ENCODE results near the gene NFASC. TPM values are rescaled to one million over a fixed set of nuclear protein-coding genes. Genes with fewer than 3 reads are reported as not detected.

NFASC gene
- total and polyA plus RNA-seq, 4 donors = 0.23 to 5.4 (median 1.9) TPM

DNA sequence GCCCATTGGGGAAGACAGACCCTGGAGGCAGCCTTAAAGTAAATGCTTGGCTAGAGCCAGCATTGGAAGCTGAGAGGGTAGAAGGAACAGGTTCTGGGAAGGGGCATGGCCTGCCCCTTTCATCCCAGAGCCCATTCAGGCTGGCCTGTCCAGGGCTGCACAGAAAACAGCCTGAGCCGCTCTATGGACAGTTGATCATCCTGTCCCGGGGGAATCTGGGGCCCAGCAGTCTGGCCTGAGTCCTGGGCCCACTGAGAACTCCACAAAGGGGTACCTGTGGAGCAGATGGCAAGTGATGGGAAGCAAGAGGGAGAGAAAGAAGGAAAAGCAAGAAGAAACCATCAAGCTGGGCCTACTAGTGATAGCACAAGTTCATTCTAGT, 200.4 kb downstream of the NFASC start:
- no peak overlapping the region for H3K27ac ChIP-seq (ENCODE audit: low read depth in 1 of 2, low read length in 2 of 2)
- no peaks in the 10 kb centered on the region for H3K27me3 ChIP-seq (ENCODE audit: control insufficient read depth in 4 of 4, insufficient read depth in 4 of 4, low read length in 3 of 4)
- no peaks in the 10 kb centered on the region for H3K9me3 ChIP-seq (ENCODE audit: control insufficient read depth in 4 of 4, low read length in 3 of 4)
- H3K36me3 ChIP-seq (ENCODE audit: control insufficient read depth in 4 of 4, insufficient read depth in 3 of 4, low read depth in 1 of 4, low read length in 3 of 4) = no peaks in the 10 kb centered on the region
- no peak overlapping the region for H3K9ac ChIP-seq (ENCODE audit: low read depth in 1 of 2, low read length in 2 of 2)
- 99% methylated on average over 2 of the region's 2 CpGs for WGBS
- no peak for TF ChIP-seq RXRA (IDR thresholded peaks at IDR 0.05)
- no peak for TF ChIP-seq HNF4G (IDR thresholded peaks at IDR 0.05)
- TF ChIP-seq JUND (IDR thresholded peaks at IDR 0.05) = no peak
- H3K4me3 ChIP-seq (ENCODE audit: low read depth in 1 of 3, low read length in 3 of 3) = no peak overlapping the region
- DNase-seq (ENCODE audit: low spot score) = no peak
- H3K4me1 ChIP-seq (ENCODE audit: control insufficient read depth in 4 of 4, insufficient read depth in 4 of 4, low read length in 3 of 4) = no peaks in the 10 kb centered on the region

DNA sequence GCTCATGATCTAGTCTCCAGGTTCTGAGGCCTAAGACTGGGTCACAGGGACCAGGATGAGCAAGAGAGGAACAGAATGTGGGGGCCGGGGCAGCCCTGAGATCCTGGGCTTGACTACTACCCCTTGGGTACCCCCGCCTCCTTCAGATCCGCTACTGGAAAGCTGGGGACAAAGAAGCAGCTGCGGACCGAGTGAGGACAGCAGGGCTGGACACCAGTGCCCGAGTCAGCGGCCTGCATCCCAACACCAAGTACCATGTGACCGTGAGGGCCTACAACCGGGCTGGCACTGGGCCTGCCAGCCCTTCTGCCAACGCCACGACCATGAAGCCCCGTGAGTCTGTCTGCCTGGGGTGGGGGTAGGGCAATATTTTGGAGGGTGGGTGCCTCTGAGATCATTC, 201.1 kb downstream of the NFASC start:
- Histone ChIP-seq H3K36me3 (ENCODE audit: control insufficient read depth in 4 of 4, insufficient read depth in 3 of 4, low read depth in 1 of 4, low read length in 3 of 4) (no peaks in the 10 kb centered on the region), H3K27me3 (ENCODE audit: control insufficient read depth in 4 of 4, insufficient read depth in 4 of 4, low read length in 3 of 4) (no peaks in the 10 kb centered on the region), H3K27ac (ENCODE audit: low read depth in 1 of 2, low read length in 2 of 2) (no peak overlapping the region), H3K4me1 (ENCODE audit: control insufficient read depth in 4 of 4, insufficient read depth in 4 of 4, low read length in 3 of 4) (no peaks in the 10 kb centered on the region), H3K4me3 (ENCODE audit: low read depth in 1 of 3, low read length in 3 of 3) (no peak overlapping the region), H3K9ac (ENCODE audit: low read depth in 1 of 2, low read length in 2 of 2) (no peak overlapping the region), H3K9me3 (ENCODE audit: control insufficient read depth in 4 of 4, low read length in 3 of 4) (no peaks in the 10 kb centered on the region)
- no peak for DNase-seq (ENCODE audit: low spot score)
- no peak for TF ChIP-seq CTCF (IDR thresholded peaks at IDR 0.05; ENCODE audit: low read depth, low read length, missing input control)
- no peak for TF ChIP-seq RAD21 (IDR thresholded peaks at IDR 0.05)
- WGBS = 92% methylated on average over 12 of the region's 12 CpGs

DNA sequence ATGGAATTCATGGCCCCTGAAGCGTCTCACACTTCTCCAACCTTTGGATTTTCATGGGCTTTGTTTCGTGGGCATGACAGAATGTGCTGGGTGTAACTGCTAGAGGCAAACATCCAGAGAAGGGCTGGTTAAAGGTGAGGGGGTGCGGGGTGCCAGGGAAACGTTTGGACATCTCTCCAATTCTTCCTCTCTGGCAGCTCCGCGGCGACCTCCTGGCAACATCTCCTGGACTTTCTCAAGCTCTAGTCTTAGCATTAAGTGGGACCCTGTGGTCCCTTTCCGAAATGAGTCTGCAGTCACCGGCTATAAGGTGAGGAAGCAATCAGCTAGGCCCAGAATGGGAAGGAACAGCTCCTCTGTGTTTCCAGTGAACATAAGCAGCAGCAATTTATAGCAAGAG, 201.6 kb downstream of the NFASC start:
- Histone ChIP-seq H3K27ac (ENCODE audit: low read depth in 1 of 2, low read length in 2 of 2) (no peak overlapping the region), H3K9me3 (ENCODE audit: control insufficient read depth in 4 of 4, low read length in 3 of 4) (no peaks in the 10 kb centered on the region), H3K4me1 (ENCODE audit: control insufficient read depth in 4 of 4, insufficient read depth in 4 of 4, low read length in 3 of 4) (no peaks in the 10 kb centered on the region), H3K9ac (ENCODE audit: low read depth in 1 of 2, low read length in 2 of 2) (no peak overlapping the region), H3K36me3 (ENCODE audit: control insufficient read depth in 4 of 4, insufficient read depth in 3 of 4, low read depth in 1 of 4, low read length in 3 of 4) (no peaks in the 10 kb centered on the region), H3K27me3 (ENCODE audit: control insufficient read depth in 4 of 4, insufficient read depth in 4 of 4, low read length in 3 of 4) (no peaks in the 10 kb centered on the region), H3K4me3 (ENCODE audit: low read depth in 1 of 3, low read length in 3 of 3) (no peak overlapping the region)
- DNase-seq (ENCODE audit: low spot score) = no peak
- TF ChIP-seq FOXA2 (IDR thresholded peaks at IDR 0.05) (no peak), JUND (IDR thresholded peaks at IDR 0.05) (no peak), RAD21 (IDR thresholded peaks at IDR 0.05) (no peak), RXRA (IDR thresholded peaks at IDR 0.05) (no peak), GABPA (IDR thresholded peaks at IDR 0.05 in 1 of 2, conservative IDR thresholded peaks at IDR 0.05 in 1 of 2) (no peak), FOXA1 (IDR thresholded peaks at IDR 0.05) (no peak), EGR1 (IDR thresholded peaks at IDR 0.05; ENCODE audit: low read depth in 2 of 2) (no peak), HNF4A (conservative IDR thresholded peaks at IDR 0.05) (no peak), MAX (IDR thresholded peaks at IDR 0.05) (no peak), HNF4G (IDR thresholded peaks at IDR 0.05) (no peak), ZBTB33 (IDR thresholded peaks at IDR 0.05) (no peak), CTCF (IDR thresholded peaks at IDR 0.05; ENCODE audit: low read depth, low read length, missing input control) (no peak), REST (IDR thresholded peaks at IDR 0.05) (no peak)
- TF ChIP-seq, protein P1, sequence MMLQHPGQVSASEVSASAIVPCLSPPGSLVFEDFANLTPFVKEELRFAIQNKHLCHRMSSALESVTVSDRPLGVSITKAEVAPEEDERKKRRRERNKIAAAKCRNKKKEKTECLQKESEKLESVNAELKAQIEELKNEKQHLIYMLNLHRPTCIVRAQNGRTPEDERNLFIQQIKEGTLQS (IDR thresholded peaks at IDR 0.05) = no peak
- WGBS = 89% methylated on average over 9 of the region's 9 CpGs
